HCT116 (cell line): Measurements from ENCODE around the gene BARX1. TPM values are rescaled to one million over a fixed set of nuclear protein-coding genes. Genes with fewer than 3 reads are reported as not detected.

Experiments
- ATAC-seq: fragments of 200-7000 bp; cut with Tn5 transposase; 2 replicates; pipeline ENCODE4 v1.9.1; 2020; ENCODE audit warnings: mild to moderate bottlenecking, moderate library complexity
- BruUV-seq: library from RNA; stranded (reverse); fragments of 400-500 nt; replicated peaks from 2 replicates; lab custom pipeline; 2021; lab: Mats Ljungman, UMichigan
- CTCF ChIA-PET: fragments of 300-600 bp; sonication (Branson Sonifier 250); formaldehyde crosslinking; loops from one replicate; lab custom pipeline; 2021; ENCODE audit warnings: antibody characterized with exemption; lab: Charles Lee
- POLR2A ChIA-PET: fragments of 300-600, 350-600 bp; sonication (Branson Sonifier 250); formaldehyde crosslinking; loops from one replicate; lab custom pipeline; 2021; ENCODE audit warnings: antibody characterized with exemption; lab: Charles Lee
- RAD21 ChIA-PET, 2 experiments: fragments of 300-600 bp; sonication (Branson Sonifier 250); formaldehyde crosslinking; loops; one replicate each; lab custom pipeline; 2023; ENCODE audit warnings: low total read pairs in 2 of 2; ENCODE audit not compliant: uncharacterized antibody in 2 of 2, unreplicated experiment in 2 of 2, low non-redundant PET in 1 of 2; lab: Charles Lee
- DNase-seq: peaks from one replicate; pipeline ENCODE4 v3.0.0-alpha.2; 2010; ENCODE audit warnings: low read depth, low spot score
- H2AFZ ChIP-seq: fragments of 200-600 bp; shearing (Covaris generic), sonication (generic); 2 replicates; pipeline ENCODE4 v1.6.1; 2017; ENCODE audit warnings: low read depth, mixed run types, mixed read lengths, antibody characterized with exemption, low read length; ENCODE audit not compliant: poor library complexity, severe bottlenecking
- H3K27ac ChIP-seq: 2 replicates; pipeline ENCODE4 v1.5.1; 2012; ENCODE audit warnings: low read depth, low read length
- H3K27me3 ChIP-seq: fragments of 200-600 bp; sonication (generic); 2 replicates; pipeline ENCODE4 v1.6.1; 2016; ENCODE audit warnings: mixed run types, low read length, mixed read lengths; ENCODE audit not compliant: insufficient read depth
- H3K36me3 ChIP-seq, 2 experiments: fragments of 200-500 bp in 1 of 2; fragments of 200-600 bp in 1 of 2; sonication (Bioruptor generic) in 1 of 2; sonication (generic) in 1 of 2; 2 replicates each; pipeline versions ENCODE4 v1.5.1 to v1.6.1; 2014 to 2016; ENCODE audit warnings: low read length in 2 of 2, inconsistent platforms in 1 of 2, mixed read lengths in 1 of 2, mixed run types in 1 of 2; ENCODE audit not compliant: insufficient read depth in 2 of 2, control insufficient read depth in 1 of 2
- H3K4me1 ChIP-seq, 2 experiments: fragments of 200-600 bp in 1 of 2; sonication (generic) in 1 of 2; 2 replicates each; pipeline versions ENCODE4 v1.5.1 to v1.6.1; 2012 to 2017; ENCODE audit warnings: low read length in 2 of 2, inconsistent platforms in 1 of 2, mild to moderate bottlenecking in 1 of 2, mixed read lengths in 1 of 2, mixed run types in 1 of 2, moderate library complexity in 1 of 2; ENCODE audit not compliant: insufficient read depth in 2 of 2, control insufficient read depth in 1 of 2
- H3K4me2 ChIP-seq: fragments of 200-600 bp; sonication (generic); 2 replicates; pipeline ENCODE4 v1.6.1; 2017; ENCODE audit warnings: mixed run types, low read length, mixed read lengths
- H3K4me3 ChIP-seq, 2 experiments: fragments of 200-600 bp in 1 of 2; sonication (generic) in 1 of 2; replicated peaks in 1 of 2; 2 replicates each; pipeline ENCODE4 v1.5.1; 2011 to 2016; ENCODE audit warnings: low read length in 2 of 2, control low read depth in 1 of 2, low read depth in 1 of 2, mild to moderate bottlenecking in 1 of 2, mixed read lengths in 1 of 2, mixed run types in 1 of 2
- H3K79me2 ChIP-seq: fragments of 200-600 bp; sonication (generic); 2 replicates; pipeline ENCODE4 v1.6.1; 2017; ENCODE audit warnings: mild to moderate bottlenecking, mixed run types, low read length, moderate library complexity, mixed read lengths; ENCODE audit not compliant: insufficient read depth
- H3K9ac ChIP-seq: fragments of 200-600 bp; sonication (generic); 2 replicates; pipeline ENCODE4 v1.6.1; 2016; ENCODE audit warnings: low read length, mixed read lengths
- H3K9me2 ChIP-seq: fragments of 200-600 bp; sonication (generic), shearing (Covaris generic); 2 replicates; pipeline ENCODE4 v1.6.1; 2017; ENCODE audit warnings: mixed run types, mild to moderate bottlenecking, moderate library complexity; ENCODE audit not compliant: insufficient read depth
- H3K9me3 ChIP-seq, 2 experiments: fragments of 200-500 bp in 1 of 2; fragments of 200-600 bp in 1 of 2; sonication (Bioruptor generic) in 1 of 2; sonication (generic) in 1 of 2; 2 replicates each; pipeline ENCODE4 v1.6.1; 2014 to 2017; ENCODE audit warnings: low read length in 2 of 2, mixed read lengths in 2 of 2, inconsistent platforms in 1 of 2, low read depth in 1 of 2, mild to moderate bottlenecking in 1 of 2, mixed run types in 1 of 2, moderate library complexity in 1 of 2; ENCODE audit not compliant: control insufficient read depth in 1 of 2, insufficient read depth in 1 of 2
- H4K20me1 ChIP-seq: fragments of 200-600 bp; sonication (generic), shearing (Covaris generic); 2 replicates; pipeline ENCODE4 v1.6.1; 2017; ENCODE audit warnings: mixed run types, mild to moderate bottlenecking, moderate library complexity; ENCODE audit not compliant: insufficient read depth
- CEBPB ChIP-seq: IDR thresholded peaks from 2 replicates; pipeline ENCODE4 v1.6.1; 2012; ENCODE audit warnings: low read depth
- EGR1 ChIP-seq: IDR thresholded peaks from 2 replicates; pipeline ENCODE4 v1.6.1; 2012; ENCODE audit warnings: low read depth
- EZH2 ChIP-seq: fragments of 200-600 bp; sonication (generic); IDR thresholded peaks from 2 replicates; pipeline ENCODE4 v1.6.1; 2017; ENCODE audit warnings: antibody characterized with exemption, mixed run types
- EZH2phosphoT487 ChIP-seq: fragments of 200-600 bp; IDR thresholded peaks from 2 replicates; pipeline ENCODE4 v1.6.1; 2018; ENCODE audit warnings: antibody characterized with exemption, borderline replicate concordance
- FOSL1 ChIP-seq: IDR thresholded peaks from 2 replicates; pipeline ENCODE4 v1.6.1; 2012; ENCODE audit warnings: low read depth
- JUND ChIP-seq: IDR thresholded peaks from 2 replicates; pipeline ENCODE4 v1.6.1; 2012
- RAD21 ChIP-seq: IDR thresholded peaks from 2 replicates; pipeline ENCODE4 v1.6.1; 2012; ENCODE audit warnings: low read depth, mild to moderate bottlenecking
- SIN3A ChIP-seq: IDR thresholded peaks from 2 replicates; pipeline ENCODE4 v1.6.1; 2012; ENCODE audit warnings: low read depth
- SP1 ChIP-seq: IDR thresholded peaks from 2 replicates; pipeline ENCODE4 v1.6.1; 2012; ENCODE audit warnings: low read depth
- SRF ChIP-seq: IDR thresholded peaks from 2 replicates; pipeline ENCODE4 v1.6.1; 2012; ENCODE audit warnings: low read depth
- ZFX ChIP-seq: fragments of 450-650 bp; IDR thresholded peaks from 2 replicates; pipeline ENCODE4 v1.6.1; 2017
- intact Hi-C: fragments of 100-400 bp; cut with micrococcal nuclease; formaldehyde crosslinking; loops from 2 replicates; pipeline ENCODE4 v1.10.0; 2022
- total RNA-seq: library from RNA; stranded (reverse); gene quantifications from one replicate; pipeline ENCODE4 v1.2.1, GENCODE V29; 2021; ENCODE audit not compliant: unreplicated experiment
- TF ChIP-seq, protein P1 (sequence below): IDR thresholded peaks from 2 replicates; pipeline ENCODE4 v1.6.1; 2011; ENCODE audit warnings: mild to moderate bottlenecking, low read length, moderate library complexity; ENCODE audit not compliant: insufficient replicate concordance; ENCODE audit errors: extremely low read depth
- TF ChIP-seq, protein P2 (sequence below), 3 experiments: fragments of 200-600 bp in 1 of 3; sonication (generic) in 1 of 3; IDR thresholded peaks in 2 of 3; conservative IDR thresholded peaks in 1 of 3; 2 replicates each; pipeline ENCODE4 v1.5.1; 2012 to 2017; ENCODE audit warnings: low read depth in 2 of 3, low read length in 2 of 3, antibody characterized with exemption in 1 of 3, borderline replicate concordance in 1 of 3, control low read depth in 1 of 3, mild to moderate bottlenecking in 1 of 3, mixed read lengths in 1 of 3, mixed run types in 1 of 3, moderate library complexity in 1 of 3; ENCODE audit not compliant: insufficient read depth in 1 of 3
- TF ChIP-seq, protein P3 (sequence below): IDR thresholded peaks from 2 replicates; pipeline ENCODE4 v1.6.1; 2012
- TF ChIP-seq, protein P4 (sequence below): IDR thresholded peaks from 2 replicates; pipeline ENCODE4 v1.6.1; 2012; ENCODE audit warnings: low read depth
- TF ChIP-seq, protein P5 (sequence below): IDR thresholded peaks from 2 replicates; pipeline ENCODE4 v1.6.1; 2012

The BARX1 gene
- total RNA-seq, 1 experiment from 2014 or later, result not detected

DNA sequence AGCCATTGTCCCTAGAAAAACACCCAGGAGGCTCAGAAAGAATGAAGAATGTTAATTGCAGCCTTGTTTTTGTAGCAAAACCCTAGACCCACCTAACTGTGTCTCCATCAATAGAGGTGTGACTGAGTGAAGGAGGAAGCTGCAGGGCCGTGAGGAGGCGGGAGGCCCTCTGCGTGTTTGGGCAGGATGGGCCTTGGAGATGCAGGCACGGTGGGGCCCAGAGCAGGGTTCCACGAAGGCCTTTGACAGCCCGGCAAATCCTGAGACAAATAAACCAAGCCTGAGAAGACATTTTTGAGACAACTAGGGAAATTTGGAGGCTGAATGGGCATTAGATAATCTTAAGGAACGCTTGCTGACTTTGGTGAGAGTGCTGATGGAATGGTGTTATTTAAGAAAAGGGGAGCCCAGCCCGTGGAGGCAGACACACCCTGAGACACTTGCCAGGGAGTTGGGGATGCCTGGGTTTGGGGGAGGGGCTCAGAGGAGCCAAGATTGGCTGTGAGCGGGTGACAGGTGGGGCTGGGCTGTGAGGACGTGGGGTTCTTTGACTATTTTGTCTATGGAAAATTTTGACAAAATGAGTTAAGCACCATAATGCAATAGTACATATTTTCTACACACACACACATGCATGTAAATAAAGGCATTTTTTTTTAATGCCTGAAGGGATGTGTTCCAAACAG, 48.8 kb downstream of the BARX1 start:
- POLR2A ChIA-PET, result no interaction called here
- no peaks in the 10 kb centered on the region for H3K79me2 ChIP-seq
- H4K20me1 ChIP-seq, result no peaks in the 10 kb centered on the region
- intact Hi-C loops, result no loop called here
- H3K4me3 ChIP-seq, result no peak overlapping the region
- H3K27me3 ChIP-seq, result no peaks in the 10 kb centered on the region
- DNase-seq (no peak), ATAC-seq (no peak)
- no peak overlapping the region for H3K9ac ChIP-seq
- BruUV-seq, result no TSS peak
- no peaks in the 10 kb centered on the region for H3K36me3 ChIP-seq
- TF ChIP-seq JUND, result no peak
- TF ChIP-seq, protein P1, sequence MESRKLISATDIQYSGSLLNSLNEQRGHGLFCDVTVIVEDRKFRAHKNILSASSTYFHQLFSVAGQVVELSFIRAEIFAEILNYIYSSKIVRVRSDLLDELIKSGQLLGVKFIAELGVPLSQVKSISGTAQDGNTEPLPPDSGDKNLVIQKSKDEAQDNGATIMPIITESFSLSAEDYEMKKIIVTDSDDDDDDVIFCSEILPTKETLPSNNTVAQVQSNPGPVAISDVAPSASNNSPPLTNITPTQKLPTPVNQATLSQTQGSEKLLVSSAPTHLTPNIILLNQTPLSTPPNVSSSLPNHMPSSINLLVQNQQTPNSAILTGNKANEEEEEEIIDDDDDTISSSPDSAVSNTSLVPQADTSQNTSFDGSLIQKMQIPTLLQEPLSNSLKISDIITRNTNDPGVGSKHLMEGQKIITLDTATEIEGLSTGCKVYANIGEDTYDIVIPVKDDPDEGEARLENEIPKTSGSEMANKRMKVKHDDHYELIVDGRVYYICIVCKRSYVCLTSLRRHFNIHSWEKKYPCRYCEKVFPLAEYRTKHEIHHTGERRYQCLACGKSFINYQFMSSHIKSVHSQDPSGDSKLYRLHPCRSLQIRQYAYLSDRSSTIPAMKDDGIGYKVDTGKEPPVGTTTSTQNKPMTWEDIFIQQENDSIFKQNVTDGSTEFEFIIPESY, result no peak
- TF ChIP-seq EGR1, result no peak
- no peak for TF ChIP-seq SRF
- no peak for TF ChIP-seq RAD21
- TF ChIP-seq, protein P2, sequence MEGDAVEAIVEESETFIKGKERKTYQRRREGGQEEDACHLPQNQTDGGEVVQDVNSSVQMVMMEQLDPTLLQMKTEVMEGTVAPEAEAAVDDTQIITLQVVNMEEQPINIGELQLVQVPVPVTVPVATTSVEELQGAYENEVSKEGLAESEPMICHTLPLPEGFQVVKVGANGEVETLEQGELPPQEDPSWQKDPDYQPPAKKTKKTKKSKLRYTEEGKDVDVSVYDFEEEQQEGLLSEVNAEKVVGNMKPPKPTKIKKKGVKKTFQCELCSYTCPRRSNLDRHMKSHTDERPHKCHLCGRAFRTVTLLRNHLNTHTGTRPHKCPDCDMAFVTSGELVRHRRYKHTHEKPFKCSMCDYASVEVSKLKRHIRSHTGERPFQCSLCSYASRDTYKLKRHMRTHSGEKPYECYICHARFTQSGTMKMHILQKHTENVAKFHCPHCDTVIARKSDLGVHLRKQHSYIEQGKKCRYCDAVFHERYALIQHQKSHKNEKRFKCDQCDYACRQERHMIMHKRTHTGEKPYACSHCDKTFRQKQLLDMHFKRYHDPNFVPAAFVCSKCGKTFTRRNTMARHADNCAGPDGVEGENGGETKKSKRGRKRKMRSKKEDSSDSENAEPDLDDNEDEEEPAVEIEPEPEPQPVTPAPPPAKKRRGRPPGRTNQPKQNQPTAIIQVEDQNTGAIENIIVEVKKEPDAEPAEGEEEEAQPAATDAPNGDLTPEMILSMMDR (IDR thresholded peaks at IDR 0.05 in 2 of 3, conservative IDR thresholded peaks at IDR 0.05 in 1 of 3; ENCODE audit: borderline replicate concordance in 1 of 3, insufficient read depth in 1 of 3, low read depth in 2 of 3, low read length in 2 of 3), result no peak
- TF ChIP-seq, protein P3, sequence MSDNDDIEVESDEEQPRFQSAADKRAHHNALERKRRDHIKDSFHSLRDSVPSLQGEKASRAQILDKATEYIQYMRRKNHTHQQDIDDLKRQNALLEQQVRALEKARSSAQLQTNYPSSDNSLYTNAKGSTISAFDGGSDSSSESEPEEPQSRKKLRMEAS, result no peak
- TF ChIP-seq CEBPB, result no peak
- no peak for TF ChIP-seq EZH2phosphoT487
- no peak for TF ChIP-seq EZH2
- no peak for TF ChIP-seq FOSL1
- no peak for TF ChIP-seq ZFX
- TF ChIP-seq, protein P4, sequence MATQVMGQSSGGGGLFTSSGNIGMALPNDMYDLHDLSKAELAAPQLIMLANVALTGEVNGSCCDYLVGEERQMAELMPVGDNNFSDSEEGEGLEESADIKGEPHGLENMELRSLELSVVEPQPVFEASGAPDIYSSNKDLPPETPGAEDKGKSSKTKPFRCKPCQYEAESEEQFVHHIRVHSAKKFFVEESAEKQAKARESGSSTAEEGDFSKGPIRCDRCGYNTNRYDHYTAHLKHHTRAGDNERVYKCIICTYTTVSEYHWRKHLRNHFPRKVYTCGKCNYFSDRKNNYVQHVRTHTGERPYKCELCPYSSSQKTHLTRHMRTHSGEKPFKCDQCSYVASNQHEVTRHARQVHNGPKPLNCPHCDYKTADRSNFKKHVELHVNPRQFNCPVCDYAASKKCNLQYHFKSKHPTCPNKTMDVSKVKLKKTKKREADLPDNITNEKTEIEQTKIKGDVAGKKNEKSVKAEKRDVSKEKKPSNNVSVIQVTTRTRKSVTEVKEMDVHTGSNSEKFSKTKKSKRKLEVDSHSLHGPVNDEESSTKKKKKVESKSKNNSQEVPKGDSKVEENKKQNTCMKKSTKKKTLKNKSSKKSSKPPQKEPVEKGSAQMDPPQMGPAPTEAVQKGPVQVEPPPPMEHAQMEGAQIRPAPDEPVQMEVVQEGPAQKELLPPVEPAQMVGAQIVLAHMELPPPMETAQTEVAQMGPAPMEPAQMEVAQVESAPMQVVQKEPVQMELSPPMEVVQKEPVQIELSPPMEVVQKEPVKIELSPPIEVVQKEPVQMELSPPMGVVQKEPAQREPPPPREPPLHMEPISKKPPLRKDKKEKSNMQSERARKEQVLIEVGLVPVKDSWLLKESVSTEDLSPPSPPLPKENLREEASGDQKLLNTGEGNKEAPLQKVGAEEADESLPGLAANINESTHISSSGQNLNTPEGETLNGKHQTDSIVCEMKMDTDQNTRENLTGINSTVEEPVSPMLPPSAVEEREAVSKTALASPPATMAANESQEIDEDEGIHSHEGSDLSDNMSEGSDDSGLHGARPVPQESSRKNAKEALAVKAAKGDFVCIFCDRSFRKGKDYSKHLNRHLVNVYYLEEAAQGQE, result no peak
- TF ChIP-seq, protein P5, sequence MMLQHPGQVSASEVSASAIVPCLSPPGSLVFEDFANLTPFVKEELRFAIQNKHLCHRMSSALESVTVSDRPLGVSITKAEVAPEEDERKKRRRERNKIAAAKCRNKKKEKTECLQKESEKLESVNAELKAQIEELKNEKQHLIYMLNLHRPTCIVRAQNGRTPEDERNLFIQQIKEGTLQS, result no peak
- TF ChIP-seq SIN3A, result no peak
- TF ChIP-seq SP1, result no peak
- no peak overlapping the region for H2AFZ ChIP-seq
- RAD21 ChIA-PET, result no interaction called here
- no peaks in the 10 kb centered on the region for H3K4me1 ChIP-seq
- H3K9me3 ChIP-seq, result no peaks in the 10 kb centered on the region
- CTCF ChIA-PET, result no interaction called here
- H3K9me2 ChIP-seq, result no peaks in the 10 kb centered on the region
- no peak overlapping the region for H3K27ac ChIP-seq
- no peak overlapping the region for H3K4me2 ChIP-seq
